Measurements from ENCODE around the gene INSL3. TPM values are rescaled to one million over a fixed set of nuclear protein-coding genes. Genes with fewer than 3 reads are reported as not detected.

The INSL3 gene
- total RNA-seq, 1 donor from 2014 or later = not detected

- H3K9me3 Mint-ChIP-seq = no peaks in the 10 kb centered on the region
- DNase-seq (ENCODE audit: low spot score) = peak; percentile 82
- H3K36me3 ChIP-seq = no peaks in the 10 kb centered on the region
These were observed 45.9 kb downstream of the INSL3 start for GRCh38 chr19:17775245-17775927.

GRCh38 chr19:17772172-17772571, 49.1 kb downstream of the INSL3 start:
- H2AFZ ChIP-seq (replicated peaks) = no peak overlapping the region
- Mint-ChIP-seq H3K36me3 (peaks cover 10% of the 10 kb centered on the region), H3K4me1 (no peaks in the 10 kb centered on the region), H3K4me3 (no peak overlapping the region), H3K9me3 (no peaks in the 10 kb centered on the region), H3K27me3 (ENCODE audit: insufficient read depth, low read depth) (peaks cover 6% of the 10 kb centered on the region), H3K27ac (no peak overlapping the region)
- no peak for TF ChIP-seq EZH2 (IDR thresholded peaks at IDR 0.05)
- TF ChIP-seq, protein P1, sequence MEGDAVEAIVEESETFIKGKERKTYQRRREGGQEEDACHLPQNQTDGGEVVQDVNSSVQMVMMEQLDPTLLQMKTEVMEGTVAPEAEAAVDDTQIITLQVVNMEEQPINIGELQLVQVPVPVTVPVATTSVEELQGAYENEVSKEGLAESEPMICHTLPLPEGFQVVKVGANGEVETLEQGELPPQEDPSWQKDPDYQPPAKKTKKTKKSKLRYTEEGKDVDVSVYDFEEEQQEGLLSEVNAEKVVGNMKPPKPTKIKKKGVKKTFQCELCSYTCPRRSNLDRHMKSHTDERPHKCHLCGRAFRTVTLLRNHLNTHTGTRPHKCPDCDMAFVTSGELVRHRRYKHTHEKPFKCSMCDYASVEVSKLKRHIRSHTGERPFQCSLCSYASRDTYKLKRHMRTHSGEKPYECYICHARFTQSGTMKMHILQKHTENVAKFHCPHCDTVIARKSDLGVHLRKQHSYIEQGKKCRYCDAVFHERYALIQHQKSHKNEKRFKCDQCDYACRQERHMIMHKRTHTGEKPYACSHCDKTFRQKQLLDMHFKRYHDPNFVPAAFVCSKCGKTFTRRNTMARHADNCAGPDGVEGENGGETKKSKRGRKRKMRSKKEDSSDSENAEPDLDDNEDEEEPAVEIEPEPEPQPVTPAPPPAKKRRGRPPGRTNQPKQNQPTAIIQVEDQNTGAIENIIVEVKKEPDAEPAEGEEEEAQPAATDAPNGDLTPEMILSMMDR (IDR thresholded peaks at IDR 0.05) = no peak
- no peak for TF ChIP-seq EZH2phosphoT487 (IDR thresholded peaks at IDR 0.05)
- no peaks in the 10 kb centered on the region for H3K4me1 ChIP-seq
- no peaks in the 10 kb centered on the region for H3K9me3 ChIP-seq (ENCODE audit: low read depth)
- H3K4me3 ChIP-seq = no peak overlapping the region
- no peaks in the 10 kb centered on the region for H3K79me2 ChIP-seq (ENCODE audit: low read depth)
- H3K4me2 ChIP-seq = no peak overlapping the region
- no peak for DNase-seq (ENCODE audit: low spot score)
- H3F3A ChIP-seq (ENCODE audit: low read depth) = no peaks in the 10 kb centered on the region
- H4K20me1 ChIP-seq (ENCODE audit: low read depth) = no peaks in the 10 kb centered on the region
- no peaks in the 10 kb centered on the region for H3K36me3 ChIP-seq
- H3K9ac ChIP-seq = no peak overlapping the region
- no peaks in the 10 kb centered on the region for H3K27me3 ChIP-seq
- no peak overlapping the region for H3K27ac ChIP-seq

More at GRCh38 chr19:17775245-17775927, 45.9 kb downstream of the INSL3 start:
- Histone ChIP-seq H3K9ac (no peak overlapping the region), H3K4me3 (no peak overlapping the region), H3K27me3 (no peaks in the 10 kb centered on the region), H3K79me2 (ENCODE audit: low read depth) (no peaks in the 10 kb centered on the region), H3K9me3 (ENCODE audit: low read depth) (no peaks in the 10 kb centered on the region), H4K20me1 (ENCODE audit: low read depth) (no peaks in the 10 kb centered on the region), H3K27ac (no peak overlapping the region), H3K4me2 (no peak overlapping the region), H3F3A (ENCODE audit: low read depth) (peaks cover 7% of the 10 kb centered on the region), H2AFZ (replicated peaks) (no peak overlapping the region), H3K4me1 (peaks cover 5% of the 10 kb centered on the region)
- H3K36me3 Mint-ChIP-seq = peaks cover 8% of the 10 kb centered on the region
- H3K4me1 Mint-ChIP-seq = peaks cover 18% of the 10 kb centered on the region
- no peak for TF ChIP-seq EZH2phosphoT487 (IDR thresholded peaks at IDR 0.05)
- TF ChIP-seq, protein P1 (IDR thresholded peaks at IDR 0.05) = peak; percentile 84
- peaks cover 10% of the 10 kb centered on the region for H3K27me3 Mint-ChIP-seq (ENCODE audit: insufficient read depth, low read depth)
- no peak overlapping the region for H3K27ac Mint-ChIP-seq
- no peak overlapping the region for H3K4me3 Mint-ChIP-seq

DNA sequence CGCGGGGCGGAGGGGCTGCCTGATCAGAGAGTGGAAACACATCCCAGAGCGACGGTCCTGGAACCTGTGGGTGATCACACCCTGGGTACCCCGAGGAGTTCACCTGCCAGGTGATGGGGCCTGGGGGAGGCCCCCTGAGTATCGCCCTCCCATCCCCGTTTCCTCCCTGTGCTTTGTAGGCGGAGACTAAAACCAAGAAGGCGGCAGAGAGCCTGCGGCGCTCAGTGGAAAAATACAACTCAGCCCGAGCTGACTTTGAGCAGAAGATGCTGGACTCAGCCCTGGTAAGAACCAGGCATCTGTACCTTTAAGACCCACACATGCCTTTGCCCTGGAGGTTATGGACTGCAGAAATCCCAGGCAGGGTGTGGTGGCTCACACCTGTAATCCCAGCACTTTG, 50.7 kb downstream of the INSL3 start:
- H3K27me3 Mint-ChIP-seq (ENCODE audit: insufficient read depth, low read depth) = peaks cover 6% of the 10 kb centered on the region
- Histone ChIP-seq H3K36me3 (no peaks in the 10 kb centered on the region), H4K20me1 (ENCODE audit: low read depth) (no peaks in the 10 kb centered on the region), H3K9ac (no peak overlapping the region), H3K4me2 (no peak overlapping the region), H2AFZ (replicated peaks) (no peak overlapping the region), H3K9me3 (ENCODE audit: low read depth) (no peaks in the 10 kb centered on the region), H3F3A (ENCODE audit: low read depth) (no peaks in the 10 kb centered on the region), H3K4me1 (no peaks in the 10 kb centered on the region), H3K79me2 (ENCODE audit: low read depth) (no peaks in the 10 kb centered on the region), H3K4me3 (no peak overlapping the region), H3K27me3 (no peaks in the 10 kb centered on the region), H3K27ac (no peak overlapping the region)
- no peak overlapping the region for H3K27ac Mint-ChIP-seq
- no peaks in the 10 kb centered on the region for H3K9me3 Mint-ChIP-seq
- peaks cover 5% of the 10 kb centered on the region for H3K4me1 Mint-ChIP-seq
- no peak overlapping the region for H3K4me3 Mint-ChIP-seq
- DNase-seq (ENCODE audit: low spot score) = no peak
- H3K36me3 Mint-ChIP-seq = peaks cover 14% of the 10 kb centered on the region
- TF ChIP-seq EZH2 (IDR thresholded peaks at IDR 0.05) (no peak), EZH2phosphoT487 (IDR thresholded peaks at IDR 0.05) (no peak)

GRCh38 chr19:17767559-17767958, 53.8 kb downstream of the INSL3 start:
- no peaks in the 10 kb centered on the region for H3K27me3 ChIP-seq
- peaks cover 17% of the 10 kb centered on the region for H3K36me3 Mint-ChIP-seq
- DNase-seq (ENCODE audit: low spot score) = no peak
- H3K27ac Mint-ChIP-seq = no peak overlapping the region
- H3K27me3 Mint-ChIP-seq (ENCODE audit: insufficient read depth, low read depth) = no peaks in the 10 kb centered on the region
- H3K79me2 ChIP-seq (ENCODE audit: low read depth) = no peaks in the 10 kb centered on the region
- TF ChIP-seq EZH2phosphoT487 (IDR thresholded peaks at IDR 0.05) (no peak), EZH2 (IDR thresholded peaks at IDR 0.05) (no peak)
- TF ChIP-seq, protein P1 (IDR thresholded peaks at IDR 0.05) = no peak
- H3F3A ChIP-seq (ENCODE audit: low read depth) = peaks cover 5% of the 10 kb centered on the region
- H3K9me3 Mint-ChIP-seq = no peaks in the 10 kb centered on the region
- no peak overlapping the region for H3K4me3 ChIP-seq
- H3K4me2 ChIP-seq = no peak overlapping the region
- no peaks in the 10 kb centered on the region for H3K9me3 ChIP-seq (ENCODE audit: low read depth)
- no peaks in the 10 kb centered on the region for H3K4me1 ChIP-seq
- H3K4me3 Mint-ChIP-seq = no peak overlapping the region
- no peak overlapping the region for H2AFZ ChIP-seq (replicated peaks)
- no peak overlapping the region for H3K27ac ChIP-seq
- H4K20me1 ChIP-seq (ENCODE audit: low read depth) = no peaks in the 10 kb centered on the region
- no peaks in the 10 kb centered on the region for H3K36me3 ChIP-seq
- H3K9ac ChIP-seq = no peak overlapping the region
- peaks cover 13% of the 10 kb centered on the region for H3K4me1 Mint-ChIP-seq

All from neural progenitor cell (in vitro differentiated cells).